Measurements from ENCODE around the gene SLC13A3.

SLC13A3 gene

GRCh38 chr20:46626758-46627157 is 24.5 kb downstream of the SLC13A3 start:
- in situ Hi-C loops (cut with MboI; ENCODE audit: low pct_unique_long_range_greater_than_20kb, low sequenced_read_pairs, unreplicated experiment) = no loop called here
- no peak for DNase-seq (ENCODE audit: low spot score)
- TF ChIP-seq CTCF (IDR thresholded peaks at IDR 0.05; ENCODE audit: extremely low read depth, insufficient read depth, missing control alignments) = no peak

GRCh38 chr20:46625875-46626373 is 25.3 kb downstream of the SLC13A3 start:
- no peak for DNase-seq (ENCODE audit: low spot score)
- in situ Hi-C loops (cut with MboI; ENCODE audit: low pct_unique_long_range_greater_than_20kb, low sequenced_read_pairs, unreplicated experiment) = no loop called here
- TF ChIP-seq CTCF (IDR thresholded peaks at IDR 0.05; ENCODE audit: extremely low read depth, insufficient read depth, missing control alignments) = no peak

- in situ Hi-C loops (cut with MboI; ENCODE audit: low pct_unique_long_range_greater_than_20kb, low sequenced_read_pairs, unreplicated experiment) = no loop called here
- no peak for DNase-seq (ENCODE audit: low spot score)
- no peak for TF ChIP-seq CTCF (IDR thresholded peaks at IDR 0.05; ENCODE audit: extremely low read depth, insufficient read depth, missing control alignments)
These were observed 26.3 kb downstream of the SLC13A3 start for GRCh38 chr20:46624946-46625345.

GRCh38 chr20:46622165-46622564 is 29.1 kb downstream of the SLC13A3 start:
- no peak for TF ChIP-seq CTCF (IDR thresholded peaks at IDR 0.05; ENCODE audit: extremely low read depth, insufficient read depth, missing control alignments)
- no peak for DNase-seq (ENCODE audit: low spot score)
- in situ Hi-C loops (cut with MboI; ENCODE audit: low pct_unique_long_range_greater_than_20kb, low sequenced_read_pairs, unreplicated experiment) = no loop called here

GRCh38 chr20:46621492-46621891 is 29.8 kb downstream of the SLC13A3 start:
- in situ Hi-C loops (cut with MboI; ENCODE audit: low pct_unique_long_range_greater_than_20kb, low sequenced_read_pairs, unreplicated experiment) = no loop called here
- no peak for TF ChIP-seq CTCF (IDR thresholded peaks at IDR 0.05; ENCODE audit: extremely low read depth, insufficient read depth, missing control alignments)
- DNase-seq (ENCODE audit: low spot score) = no peak

GRCh38 chr20:46619445-46619844 is 31.8 kb downstream of the SLC13A3 start:
- in situ Hi-C loops (cut with MboI; ENCODE audit: low pct_unique_long_range_greater_than_20kb, low sequenced_read_pairs, unreplicated experiment) = no loop called here
- DNase-seq (ENCODE audit: low spot score) = no peak
- TF ChIP-seq CTCF (IDR thresholded peaks at IDR 0.05; ENCODE audit: extremely low read depth, insufficient read depth, missing control alignments) = no peak

All from GM13977 (cell line).